Stimulated activated naive CD8-positive, alpha-beta T cell treated with anti-CD3 and anti-CD28 coated beads, Interleukin-15, amount 100 ng/mL, for 72 hours (primary cell): Measurements from ENCODE around the gene RAI2.

Experiments used
- ATAC-seq: fragments of 150-1000 bp; cut with Tn5 transposase; 2 replicates; pipeline ENCODE4 v1.10.0; 2021; ENCODE audit warnings: mild to moderate bottlenecking, moderate library complexity
- DNase-seq, 2 donors: peaks; one replicate each; pipeline ENCODE4 v3.0.0; 2021 to 2022
- H3K27ac Mint-ChIP-seq, 2 donors: one replicate each; pipeline ENCODE4 v1.8.0; 2022; ENCODE audit warnings: mild to moderate bottlenecking in 2 of 2, mixed read lengths in 2 of 2, moderate library complexity in 2 of 2
- H3K27me3 Mint-ChIP-seq: one replicate; pipeline ENCODE4 v1.8.0; 2022; ENCODE audit warnings: mixed read lengths
- H3K4me1 Mint-ChIP-seq: one replicate; pipeline ENCODE4 v1.8.0; 2022; ENCODE audit warnings: mild to moderate bottlenecking, mixed read lengths
- H3K4me3 Mint-ChIP-seq, 2 donors: one replicate each; pipeline ENCODE4 v1.8.0; 2022; ENCODE audit warnings: mild to moderate bottlenecking in 2 of 2, mixed read lengths in 2 of 2, moderate library complexity in 1 of 2
- H3K9me3 Mint-ChIP-seq, 2 donors: one replicate each; pipeline ENCODE4 v1.8.0; 2022; ENCODE audit warnings: mixed read lengths in 2 of 2

RAI2 gene

DNA sequence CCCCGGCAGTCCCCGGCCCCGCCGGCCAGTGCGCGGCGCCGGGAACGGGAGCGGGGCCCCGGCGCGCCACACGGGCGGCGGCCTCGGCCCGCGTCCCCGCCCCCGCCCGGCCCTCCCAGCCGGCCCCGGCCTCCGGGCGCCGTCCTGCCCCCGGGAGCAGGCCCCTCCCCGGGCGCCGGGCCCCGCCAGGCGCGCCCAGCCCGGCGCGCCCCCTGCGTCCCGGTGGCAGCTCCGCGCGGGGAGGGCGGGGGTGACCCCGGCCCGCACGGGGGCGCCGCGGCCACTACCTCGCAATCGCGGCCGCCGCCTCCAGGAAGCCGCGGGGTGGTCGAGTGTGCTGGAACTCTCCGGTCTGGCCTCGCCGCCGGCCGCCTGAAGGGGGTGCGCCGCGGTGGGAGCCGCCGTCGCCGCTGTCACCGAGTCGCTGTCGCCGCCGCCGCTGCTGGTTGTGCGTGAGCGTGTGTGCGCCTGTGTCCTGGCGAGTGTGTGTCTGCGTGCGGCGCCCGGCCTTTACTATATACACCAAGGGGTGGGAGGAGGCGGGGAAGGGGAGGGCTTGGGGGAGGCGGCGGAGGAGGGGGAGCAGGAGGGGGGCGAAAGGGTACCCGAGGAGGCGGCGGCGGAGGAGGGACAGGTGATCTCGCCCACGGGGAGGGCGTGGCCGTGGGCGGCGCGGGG, at the start of gene RAI2:
TSS of gene RAI2 (minus strand) at position 488 of the 678 bp plus-strand sequence. CDS start 59,288 bp downstream, outside the sequence.
- DNase-seq (peak; percentile 24 to 25), ATAC-seq (peak; percentile 62)
- Mint-ChIP-seq H3K4me3 (peak within 1 kb of the TSS; percentile 85 to 88), H3K4me1 (peaks cover 10% of the 10 kb centered on the region), H3K27me3 (peaks cover 53% of the 10 kb centered on the region), H3K27ac (no peak within 1 kb of the TSS), H3K9me3 (no peaks in the 10 kb centered on the region)

DNA sequence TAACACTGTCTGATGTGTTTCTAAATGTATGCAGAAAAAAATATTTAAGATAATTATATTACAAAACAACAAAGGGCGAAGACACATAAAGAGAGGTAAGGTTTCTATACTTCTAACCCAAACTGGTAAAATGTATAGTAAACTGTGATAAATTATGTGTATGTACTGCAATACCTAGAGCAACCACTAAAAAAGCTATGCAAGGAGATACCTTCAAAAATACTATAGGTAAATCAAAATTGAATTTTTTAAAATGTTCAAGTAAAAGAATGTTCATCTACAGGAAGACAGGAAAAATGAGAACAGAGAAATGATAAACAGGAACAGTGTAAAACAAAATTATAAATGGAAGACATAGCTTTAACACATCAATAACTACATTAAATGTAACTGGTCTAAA, 27.3 kb upstream of the RAI2 start:
- no peaks in the 10 kb centered on the region for H3K9me3 Mint-ChIP-seq
- ATAC-seq (no peak), DNase-seq (no peak)
- H3K27ac Mint-ChIP-seq: no peak overlapping the region
- peaks cover 10% of the 10 kb centered on the region for H3K4me1 Mint-ChIP-seq
- H3K27me3 Mint-ChIP-seq: peaks cover 34% of the 10 kb centered on the region
- H3K4me3 Mint-ChIP-seq: no peak overlapping the region

DNA sequence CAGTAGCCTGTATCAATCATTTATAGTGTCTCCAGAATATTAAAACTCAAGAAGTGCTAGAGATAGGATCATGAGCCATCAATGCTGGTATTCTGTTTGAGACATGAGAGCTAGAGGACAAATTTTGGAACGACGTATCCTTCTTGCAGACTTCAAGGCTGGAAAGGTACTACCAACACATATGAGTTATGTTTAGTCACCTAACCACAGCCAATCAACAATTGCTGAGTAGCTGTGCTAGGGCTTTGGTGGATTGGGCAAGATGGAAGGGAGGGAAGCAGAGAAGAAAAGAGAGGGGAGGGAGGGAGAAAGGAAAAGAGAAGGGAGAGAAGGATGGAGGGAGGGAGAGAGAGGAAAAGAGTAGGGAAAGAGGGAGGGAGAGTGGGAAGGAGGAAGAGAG, 21.6 kb upstream of the RAI2 start:
- Mint-ChIP-seq H3K27ac (no peak overlapping the region), H3K27me3 (peaks cover 28% of the 10 kb centered on the region), H3K4me1 (no peaks in the 10 kb centered on the region), H3K4me3 (no peak overlapping the region), H3K9me3 (peaks cover 0 to 5% of the 10 kb centered on the region in 2 donors)
- ATAC-seq (no peak), DNase-seq (no peak)

DNA sequence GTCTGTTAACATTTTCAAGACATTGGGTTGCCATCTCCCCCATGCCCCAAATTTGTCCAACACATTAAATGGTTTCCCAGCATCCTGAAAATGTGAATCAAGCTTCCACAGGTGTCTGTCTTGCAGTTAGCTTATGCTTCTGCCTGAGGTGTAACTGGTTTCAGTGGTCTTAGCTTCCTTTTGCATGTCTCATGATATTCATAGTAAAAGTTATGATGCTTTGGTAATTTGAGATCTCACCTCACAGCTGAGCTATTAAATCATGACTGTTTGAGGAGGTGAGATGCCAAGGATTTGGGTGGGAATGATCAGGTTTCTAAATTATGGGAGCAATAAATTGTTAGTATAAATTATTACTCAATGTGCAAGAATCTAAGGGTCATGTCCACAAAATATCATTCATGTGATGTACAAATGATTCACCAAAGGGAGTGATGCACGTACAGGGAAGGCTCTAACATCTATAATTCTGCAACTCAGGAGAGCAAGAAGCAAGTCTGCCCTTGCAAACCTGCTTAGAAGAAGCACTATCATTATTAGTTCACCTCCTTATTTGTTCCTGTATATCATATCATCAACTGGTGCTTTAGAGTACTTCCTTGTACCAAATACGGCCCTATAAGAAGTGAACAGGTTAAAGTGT, 17.1 kb upstream of the RAI2 start:
- DNase-seq (no peak), ATAC-seq (no peak)
- peaks cover 0 to 5% of the 10 kb centered on the region in 2 donors for H3K9me3 Mint-ChIP-seq
- no peaks in the 10 kb centered on the region for H3K4me1 Mint-ChIP-seq
- peaks cover 2% of the 10 kb centered on the region for H3K27me3 Mint-ChIP-seq
- no peak overlapping the region for H3K4me3 Mint-ChIP-seq
- no peak overlapping the region for H3K27ac Mint-ChIP-seq

DNA sequence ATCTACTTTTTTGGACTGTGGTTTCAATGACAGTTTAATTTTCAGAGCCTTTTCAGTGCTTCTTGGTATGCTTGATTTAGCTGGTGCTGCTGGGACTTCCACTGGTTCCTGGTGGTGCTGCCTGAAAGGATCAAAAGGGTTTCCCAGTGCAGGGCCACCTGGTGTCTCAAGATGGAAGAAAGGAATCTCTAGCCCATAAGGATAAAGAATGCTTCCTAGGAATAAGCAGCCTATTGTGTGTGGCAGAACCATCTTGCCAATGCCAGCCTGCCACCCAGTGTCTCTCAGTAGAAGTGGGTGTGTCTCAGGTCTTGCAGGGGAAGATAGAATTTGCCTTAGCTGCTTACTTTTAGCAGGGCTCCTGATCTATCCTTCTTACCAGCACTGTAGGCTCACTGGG, 15.0 kb upstream of the RAI2 start:
- DNase-seq (no peak), ATAC-seq (no peak)
- Mint-ChIP-seq H3K9me3 (peaks cover 0 to 5% of the 10 kb centered on the region in 2 donors), H3K4me1 (no peaks in the 10 kb centered on the region), H3K27ac (no peak overlapping the region), H3K4me3 (no peak overlapping the region), H3K27me3 (no peaks in the 10 kb centered on the region)

DNA sequence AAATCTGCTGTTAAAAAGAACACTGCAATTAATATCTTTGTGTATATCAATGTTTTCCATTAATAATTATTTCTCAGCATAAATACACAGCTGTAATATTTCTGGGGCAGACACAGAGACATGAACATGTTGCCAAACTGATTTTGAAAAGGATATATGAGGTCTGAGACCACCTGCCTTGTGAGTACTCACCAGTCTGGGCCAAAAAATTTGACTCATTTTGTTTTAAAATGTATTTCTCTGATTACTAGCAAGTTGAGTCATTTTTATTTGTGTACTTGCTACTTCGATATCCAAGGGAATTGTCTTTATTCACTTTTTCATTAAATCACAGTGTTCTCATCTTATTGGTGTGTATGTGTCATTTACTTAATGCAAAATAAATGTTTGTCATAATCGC, 8.5 kb upstream of the RAI2 start:
- Mint-ChIP-seq H3K4me3 (no peak overlapping the region), H3K4me1 (no peaks in the 10 kb centered on the region), H3K27ac (no peak overlapping the region), H3K27me3 (peaks cover 1% of the 10 kb centered on the region), H3K9me3 (no peaks in the 10 kb centered on the region)
- ATAC-seq (no peak), DNase-seq (no peak)

DNA sequence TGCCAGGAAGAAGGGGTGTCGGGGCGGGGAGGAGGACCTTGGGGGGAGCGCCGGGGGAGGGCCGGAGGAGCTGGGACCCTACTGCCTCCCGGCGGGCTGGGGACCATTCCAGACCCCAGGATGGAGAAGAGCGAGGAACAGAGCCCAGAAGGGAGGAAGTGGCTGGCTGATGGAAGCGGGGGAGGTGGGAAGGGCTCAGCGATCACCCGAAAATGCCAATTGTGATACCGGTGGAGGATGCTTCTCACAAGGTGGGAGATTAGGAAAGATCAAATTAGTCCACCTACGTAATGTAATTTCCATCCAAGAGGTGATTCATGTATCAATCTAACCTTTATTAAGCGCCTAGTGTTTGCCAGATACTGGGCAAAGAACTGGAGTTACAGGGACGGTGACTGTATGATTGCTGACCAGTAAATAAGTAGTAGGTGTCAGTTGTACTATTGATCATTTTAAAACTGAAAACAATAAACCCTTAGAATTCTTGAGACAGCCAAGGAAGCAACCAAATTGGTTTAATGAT, 452 bp upstream of the RAI2 start:
- Mint-ChIP-seq H3K4me1 (peaks cover 10% of the 10 kb centered on the region), H3K9me3 (no peaks in the 10 kb centered on the region), H3K4me3 (peak overlapping the region; percentile 64 to 75), H3K27me3 (peaks cover 53% of the 10 kb centered on the region), H3K27ac (no peak overlapping the region)
- ATAC-seq (peak; percentile 11), DNase-seq (peak in 1 of 2 donors; percentile 8)

DNA sequence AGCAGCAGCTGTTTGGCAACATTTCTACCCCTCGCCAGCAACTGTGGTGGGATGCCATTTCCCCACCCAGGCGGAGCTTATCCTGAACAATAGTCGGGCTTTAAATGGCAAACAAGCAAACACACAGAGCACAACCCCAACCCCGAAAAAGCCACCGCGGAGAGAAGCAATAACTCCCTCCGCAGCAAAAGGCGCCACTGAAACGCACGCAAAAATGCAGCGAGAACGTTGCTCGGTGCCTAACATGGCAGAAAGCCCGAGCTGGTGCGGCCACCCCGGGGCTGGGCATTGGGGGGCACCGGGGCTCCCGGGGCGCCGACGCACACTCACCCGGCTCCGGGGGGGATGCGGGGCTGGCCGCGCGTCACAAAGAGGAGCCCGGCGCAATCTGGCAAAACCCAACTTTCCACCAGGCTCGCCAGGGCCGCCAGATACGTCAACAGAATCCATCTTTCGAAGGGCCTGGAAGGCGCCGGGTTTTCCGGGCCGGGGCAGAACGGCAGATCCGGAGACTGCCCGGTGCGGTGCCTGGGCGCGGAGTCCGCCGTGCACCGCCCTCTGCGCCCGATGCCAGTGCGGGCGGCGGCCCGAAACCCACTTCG, 818 bp downstream of the RAI2 start:
- H3K27me3 Mint-ChIP-seq: peaks cover 53% of the 10 kb centered on the region
- peak in 1 of 2 donors; percentile 12 for DNase-seq
- H3K27ac Mint-ChIP-seq: no peak overlapping the region
- H3K4me1 Mint-ChIP-seq: peaks cover 10% of the 10 kb centered on the region
- H3K9me3 Mint-ChIP-seq: no peaks in the 10 kb centered on the region
- peak overlapping the region; percentile 85 to 88 for H3K4me3 Mint-ChIP-seq
- peak; percentile 44 for ATAC-seq

DNA sequence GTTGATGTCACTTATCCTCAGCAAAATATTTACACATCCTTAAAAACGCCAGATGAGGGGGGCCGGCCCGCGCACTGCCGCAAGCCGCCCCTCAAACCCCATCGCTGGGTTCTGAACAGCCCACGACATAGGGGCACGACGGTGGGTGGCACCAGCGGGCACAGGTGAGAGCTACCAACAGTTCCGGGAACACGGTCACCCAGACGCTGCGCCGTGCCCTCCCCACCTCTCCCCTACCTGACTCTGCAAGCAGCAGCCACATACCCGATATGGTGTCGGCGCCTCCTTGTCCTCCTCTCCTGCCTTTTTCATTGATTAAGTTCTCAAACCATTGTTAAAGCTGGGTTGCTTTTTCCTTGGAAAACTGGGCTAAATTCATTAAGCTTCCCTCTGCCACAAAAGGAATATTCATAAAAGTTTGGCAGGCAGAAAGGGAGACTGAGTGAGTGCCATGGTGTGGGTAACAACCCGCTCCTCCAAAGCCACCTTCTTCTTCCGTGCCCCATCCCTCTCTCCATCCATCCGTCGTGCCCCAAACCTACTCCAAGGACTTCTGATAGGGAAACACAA, 1.4 kb downstream of the RAI2 start:
- DNase-seq: peak in 1 of 2 donors; percentile 12
- Mint-ChIP-seq H3K9me3 (no peaks in the 10 kb centered on the region), H3K27me3 (peaks cover 53% of the 10 kb centered on the region), H3K4me1 (peaks cover 10% of the 10 kb centered on the region), H3K4me3 (peak overlapping the region; percentile 85 to 88), H3K27ac (peak overlapping the region in 1 of 2 donors; percentile 27)
- peak; percentile 61 for ATAC-seq

DNA sequence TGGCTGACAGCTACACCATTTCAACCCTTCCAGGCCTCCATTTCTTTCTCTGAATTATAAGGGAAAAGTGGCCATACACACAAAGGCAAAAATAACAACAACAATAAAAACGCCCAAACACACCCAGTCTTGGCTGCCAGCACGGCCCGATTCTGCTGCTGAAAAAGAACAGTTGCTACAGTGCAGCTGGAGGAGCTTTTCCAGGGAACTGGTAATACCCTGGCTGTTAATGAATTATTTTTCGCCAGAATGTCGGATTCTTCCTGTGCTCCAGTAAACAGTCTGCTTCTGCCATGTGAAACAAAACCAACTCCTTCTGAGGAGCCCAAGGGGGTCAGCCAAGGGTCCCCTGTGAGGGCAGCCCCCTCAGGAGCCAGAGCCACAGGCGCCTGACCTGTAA, 6.6 kb downstream of the RAI2 start:
- Mint-ChIP-seq H3K27me3 (peaks cover 21% of the 10 kb centered on the region), H3K4me1 (peaks cover 7% of the 10 kb centered on the region), H3K9me3 (no peaks in the 10 kb centered on the region), H3K27ac (no peak overlapping the region), H3K4me3 (no peak overlapping the region)
- no peak for ATAC-seq
- DNase-seq: no peak

DNA sequence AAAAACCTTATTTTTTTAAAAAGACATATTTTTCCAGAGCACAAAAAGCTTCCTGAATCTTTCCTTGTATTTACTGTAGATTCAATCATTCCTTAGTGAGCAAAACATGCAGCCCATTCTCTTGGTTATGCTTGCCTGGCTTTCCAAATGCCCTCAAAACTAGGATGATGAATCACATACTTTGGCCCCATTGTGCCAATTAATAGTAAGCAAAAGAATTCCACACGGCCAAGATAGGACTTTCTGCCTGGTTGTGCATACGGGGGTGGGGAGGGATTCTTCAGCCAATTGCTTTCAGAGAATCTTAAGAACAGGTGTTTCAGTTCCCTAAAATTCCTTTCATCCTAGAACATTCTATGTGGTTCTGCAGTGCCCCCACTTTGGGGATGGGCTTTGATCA, 7.0 kb downstream of the RAI2 start:
- DNase-seq (no peak), ATAC-seq (no peak)
- no peaks in the 10 kb centered on the region for H3K9me3 Mint-ChIP-seq
- peaks cover 4% of the 10 kb centered on the region for H3K4me1 Mint-ChIP-seq
- H3K27ac Mint-ChIP-seq: no peak overlapping the region
- peaks cover 16% of the 10 kb centered on the region for H3K27me3 Mint-ChIP-seq
- no peak overlapping the region for H3K4me3 Mint-ChIP-seq

DNA sequence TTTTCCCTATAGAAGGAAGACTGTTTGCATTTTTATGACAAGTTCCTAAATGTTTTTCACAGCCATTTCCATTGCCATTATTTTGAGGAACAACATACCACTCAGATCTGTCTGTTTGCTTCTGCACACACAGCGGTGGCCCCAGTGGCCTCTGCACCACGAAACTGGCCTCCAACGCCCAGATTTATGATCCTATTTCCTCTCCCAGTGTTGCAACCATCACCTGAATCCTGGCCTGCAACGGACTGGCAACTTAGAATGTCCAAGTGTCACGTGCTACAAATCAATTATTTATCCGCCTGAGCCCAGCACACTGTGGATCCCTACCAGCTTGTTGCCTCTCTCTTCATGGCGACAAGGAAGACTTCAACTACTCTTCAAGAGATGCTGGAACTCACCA, 9.2 kb downstream of the RAI2 start:
- ATAC-seq (no peak), DNase-seq (no peak)
- H3K4me3 Mint-ChIP-seq: no peak overlapping the region
- no peaks in the 10 kb centered on the region for H3K9me3 Mint-ChIP-seq
- no peak overlapping the region for H3K27ac Mint-ChIP-seq
- H3K4me1 Mint-ChIP-seq: peaks cover 18% of the 10 kb centered on the region
- H3K27me3 Mint-ChIP-seq: no peaks in the 10 kb centered on the region

DNA sequence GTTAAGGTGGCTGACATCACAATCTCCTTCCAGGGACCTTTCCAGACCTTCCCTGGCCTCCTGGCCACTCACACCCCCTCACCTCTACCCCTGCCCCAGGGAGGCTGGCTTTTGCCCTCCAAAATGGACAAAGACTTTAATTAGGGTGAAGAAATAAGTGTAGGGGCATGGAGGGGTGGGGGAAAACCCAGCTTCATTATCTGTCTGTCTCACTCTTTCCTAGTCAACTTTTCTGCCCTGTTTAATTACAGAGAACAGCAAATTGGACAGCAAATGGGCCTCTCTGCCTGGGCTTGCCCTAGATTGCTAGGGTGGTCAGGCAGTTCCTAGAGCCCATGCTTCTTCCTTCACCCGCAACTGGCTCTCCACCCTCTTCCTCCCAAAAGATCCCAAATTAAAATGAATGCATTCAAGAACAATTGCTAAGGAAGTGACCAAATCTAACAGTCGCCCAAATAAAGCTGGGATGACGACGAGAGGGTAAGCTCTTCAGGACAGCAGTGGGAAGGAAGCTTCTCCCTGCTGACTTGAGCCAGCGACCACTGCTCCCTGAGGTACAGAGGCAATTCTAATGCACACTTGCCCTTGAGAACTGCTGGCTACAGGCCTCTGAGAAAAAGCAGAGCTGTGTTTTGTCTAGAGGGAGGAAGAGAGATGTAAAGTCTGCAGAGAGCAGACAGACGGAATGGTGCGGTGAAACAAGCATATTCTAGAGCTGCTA, 12.4 kb downstream of the RAI2 start:
- Mint-ChIP-seq H3K4me1 (peaks cover 18% of the 10 kb centered on the region), H3K27ac (peak overlapping the region in 1 of 2 donors; percentile 85), H3K4me3 (peak overlapping the region; percentile 35 to 71), H3K27me3 (no peaks in the 10 kb centered on the region), H3K9me3 (no peaks in the 10 kb centered on the region)
- DNase-seq (no peak), ATAC-seq (no peak)

DNA sequence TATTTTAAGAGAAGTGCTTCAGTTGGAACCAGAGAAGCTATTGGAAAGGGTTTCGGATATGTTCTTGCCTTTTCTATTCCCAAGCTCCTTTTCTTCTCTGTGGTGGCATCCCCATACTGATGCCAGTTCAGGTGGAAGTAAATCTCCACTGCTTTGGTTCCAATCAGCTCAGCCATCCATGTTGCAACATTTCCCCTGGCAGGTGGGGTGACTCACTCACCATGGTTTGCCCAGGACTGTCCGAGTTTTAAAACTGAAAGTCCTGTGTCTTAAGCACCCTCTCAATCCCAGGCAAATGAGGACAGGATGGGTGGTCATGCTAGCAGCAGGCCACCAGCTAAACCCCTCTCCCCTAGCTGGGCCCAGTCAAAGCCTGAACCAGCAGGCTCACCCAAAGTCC, 15.1 kb downstream of the RAI2 start:
- H3K4me3 Mint-ChIP-seq: no peak overlapping the region
- H3K4me1 Mint-ChIP-seq: peaks cover 18% of the 10 kb centered on the region
- H3K9me3 Mint-ChIP-seq: no peaks in the 10 kb centered on the region
- no peaks in the 10 kb centered on the region for H3K27me3 Mint-ChIP-seq
- H3K27ac Mint-ChIP-seq: no peak overlapping the region
- no peak for ATAC-seq
- DNase-seq: no peak

DNA sequence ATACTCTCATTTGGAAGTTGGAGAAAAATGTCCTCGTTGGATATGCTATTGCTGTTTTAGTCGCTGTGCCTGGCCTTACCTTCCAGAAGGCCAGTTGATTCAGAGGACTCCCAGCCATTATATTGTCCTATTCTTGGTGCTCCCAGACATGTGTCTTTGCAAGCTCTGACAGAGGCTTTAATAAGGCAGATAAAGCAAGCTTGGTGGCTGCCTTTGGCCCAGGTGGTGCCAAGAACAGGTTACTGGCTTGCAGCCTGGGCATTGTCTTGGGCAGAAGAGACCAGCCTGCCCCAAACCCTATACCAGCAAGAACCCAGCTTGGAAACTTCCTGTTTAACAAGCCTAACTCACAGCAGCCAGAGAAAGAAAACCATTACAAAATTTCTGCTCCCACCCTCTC, 16.9 kb downstream of the RAI2 start:
- Mint-ChIP-seq H3K27ac (no peak overlapping the region), H3K4me1 (peaks cover 13% of the 10 kb centered on the region), H3K27me3 (no peaks in the 10 kb centered on the region), H3K4me3 (no peak overlapping the region), H3K9me3 (no peaks in the 10 kb centered on the region)
- DNase-seq (no peak), ATAC-seq (no peak)
